ENCODE measurements around the gene FAM83F.

FAM83F gene

DNA sequence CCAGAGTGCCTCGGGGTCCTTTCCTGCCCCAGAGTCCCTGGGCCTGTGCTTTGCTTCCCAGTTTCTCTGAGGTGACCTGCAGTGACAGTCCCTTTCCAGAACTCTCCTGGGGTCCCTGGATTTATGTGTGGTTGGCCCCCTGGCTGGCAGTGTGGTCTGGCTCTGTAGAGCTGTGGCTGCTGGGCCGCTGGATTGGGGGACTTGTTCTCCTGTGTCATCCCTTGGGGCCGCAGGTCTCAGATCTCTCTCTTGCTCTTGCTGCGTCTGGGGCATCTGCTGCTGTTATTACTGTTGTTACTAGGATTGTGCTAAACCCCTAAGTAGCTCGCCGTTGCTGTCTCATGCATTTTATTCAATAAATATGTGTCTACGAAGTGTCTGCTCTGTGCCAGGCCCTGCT, 31.9 kb downstream of the FAM83F start:
- H3K27ac Mint-ChIP-seq, result no peak overlapping the region
- H3K27me3 Mint-ChIP-seq (ENCODE audit: low read depth, poor library complexity), result peaks cover 3% of the 10 kb centered on the region
- no peaks in the 10 kb centered on the region for H3K36me3 Mint-ChIP-seq (ENCODE audit: low read depth)
- H3K4me1 Mint-ChIP-seq, result peaks cover 46% of the 10 kb centered on the region
- no peaks in the 10 kb centered on the region for H3K9me3 Mint-ChIP-seq
- TF ChIP-seq CTCF (IDR thresholded peaks at IDR 0.05), result no peak
- H3K4me3 Mint-ChIP-seq, result no peak overlapping the region
- no peak for DNase-seq

DNA sequence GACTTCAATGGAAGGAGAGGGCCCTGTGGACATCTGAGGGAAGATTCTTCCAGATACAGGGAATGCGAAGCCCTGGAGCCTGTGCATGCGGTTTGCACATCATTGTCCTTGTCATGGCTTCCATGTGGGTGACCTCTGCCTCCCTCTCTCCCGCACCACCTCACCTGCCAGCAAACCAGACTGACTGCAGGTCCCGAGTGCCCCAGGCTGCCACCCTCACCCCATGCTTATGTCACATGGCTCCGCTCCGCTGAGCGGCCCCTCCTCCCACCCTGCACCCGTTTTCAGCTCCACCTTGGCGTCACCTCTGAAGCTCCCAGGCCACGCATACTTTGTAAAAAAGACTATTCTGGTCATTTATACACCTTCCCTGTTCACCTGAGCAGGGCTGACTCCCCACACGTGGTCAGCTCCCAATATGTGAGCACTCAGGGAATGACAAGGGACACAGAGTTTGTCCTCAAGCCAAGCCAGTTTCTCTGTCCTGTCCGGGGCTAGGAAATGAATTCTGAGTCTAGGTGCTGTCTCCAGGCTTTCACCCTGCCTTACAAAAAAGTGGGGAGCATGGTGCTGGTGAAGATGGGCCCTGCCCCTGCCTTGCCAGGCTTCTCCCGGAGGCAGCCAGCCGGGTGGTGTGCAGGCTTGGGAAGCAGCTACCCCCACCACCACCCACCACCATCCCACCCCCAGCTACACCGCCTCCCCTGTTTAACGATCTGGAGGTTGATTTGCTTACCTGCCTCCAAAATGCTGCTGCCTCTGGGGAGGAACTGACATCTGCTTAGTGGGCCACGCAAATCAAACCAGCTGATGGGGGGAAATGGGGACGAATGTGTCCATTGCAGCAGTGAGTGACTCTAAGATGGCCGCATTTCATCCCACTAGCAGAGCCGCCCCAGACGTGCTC, 32.7 kb downstream of the FAM83F start:
- Mint-ChIP-seq H3K9me3 (no peaks in the 10 kb centered on the region), H3K4me3 (no peak overlapping the region), H3K4me1 (peaks cover 48% of the 10 kb centered on the region), H3K36me3 (ENCODE audit: low read depth) (no peaks in the 10 kb centered on the region), H3K27ac (no peak overlapping the region), H3K27me3 (ENCODE audit: low read depth, poor library complexity) (peaks cover 3% of the 10 kb centered on the region)
- DNase-seq, result no peak
- no peak for TF ChIP-seq CTCF (IDR thresholded peaks at IDR 0.05)

GRCh38 chr22:40028098-40028425, 33.3 kb downstream of the FAM83F start:
- H3K4me1 Mint-ChIP-seq, result peaks cover 48% of the 10 kb centered on the region
- no peaks in the 10 kb centered on the region for H3K36me3 Mint-ChIP-seq (ENCODE audit: low read depth)
- peaks cover 3% of the 10 kb centered on the region for H3K27me3 Mint-ChIP-seq (ENCODE audit: low read depth, poor library complexity)
- H3K4me3 Mint-ChIP-seq, result no peak overlapping the region
- no peaks in the 10 kb centered on the region for H3K9me3 Mint-ChIP-seq
- H3K27ac Mint-ChIP-seq, result no peak overlapping the region
- DNase-seq, result no peak
- TF ChIP-seq CTCF (IDR thresholded peaks at IDR 0.05), result no peak

DNA sequence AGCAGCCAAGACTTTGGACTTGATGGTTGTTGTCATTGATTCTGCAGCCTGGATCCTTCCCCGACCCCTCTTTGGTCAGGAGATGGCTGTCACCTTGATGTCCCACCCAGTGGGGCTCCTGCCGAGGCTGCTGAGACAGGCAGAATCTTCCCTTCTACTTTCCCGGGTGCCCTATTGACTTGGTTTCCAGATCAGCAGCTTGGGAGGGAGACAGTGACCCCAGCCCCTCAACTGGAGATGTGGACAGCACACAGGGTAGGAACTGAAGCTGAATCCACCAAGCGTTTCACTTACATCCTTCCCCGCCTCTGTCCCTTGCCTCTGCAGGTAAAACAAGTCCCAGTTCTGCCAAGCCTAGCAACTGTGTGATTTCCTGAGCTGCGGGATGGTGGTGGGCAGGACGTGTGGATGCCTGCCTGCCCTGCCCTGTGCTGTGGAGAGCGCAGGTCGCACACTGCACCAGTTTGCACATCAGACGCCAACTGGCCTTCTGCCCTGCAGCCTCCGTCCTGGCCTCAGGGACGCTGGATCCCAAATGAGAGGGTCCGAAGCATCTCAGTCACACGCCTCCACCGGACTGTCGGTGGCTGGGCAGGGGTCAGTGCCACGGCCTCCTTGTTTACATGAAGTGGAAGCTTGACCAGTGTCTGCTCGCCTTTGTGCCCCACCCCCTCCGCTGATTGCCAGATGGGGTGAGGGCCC, 34.6 kb downstream of the FAM83F start:
- Mint-ChIP-seq H3K36me3 (ENCODE audit: low read depth) (no peaks in the 10 kb centered on the region), H3K27ac (no peak overlapping the region), H3K4me1 (peaks cover 53% of the 10 kb centered on the region), H3K9me3 (no peaks in the 10 kb centered on the region), H3K27me3 (ENCODE audit: low read depth, poor library complexity) (no peaks in the 10 kb centered on the region), H3K4me3 (no peak overlapping the region)
- no peak for DNase-seq
- no peak for TF ChIP-seq CTCF (IDR thresholded peaks at IDR 0.05)

- H3K27me3 Mint-ChIP-seq (ENCODE audit: low read depth, poor library complexity), result no peaks in the 10 kb centered on the region
- H3K27ac Mint-ChIP-seq, result no peak overlapping the region
- no peak for TF ChIP-seq CTCF (IDR thresholded peaks at IDR 0.05)
- H3K4me1 Mint-ChIP-seq, result peaks cover 52% of the 10 kb centered on the region
- no peaks in the 10 kb centered on the region for H3K36me3 Mint-ChIP-seq (ENCODE audit: low read depth)
- no peaks in the 10 kb centered on the region for H3K9me3 Mint-ChIP-seq
- no peak for DNase-seq
- H3K4me3 Mint-ChIP-seq, result no peak overlapping the region
Observed at GRCh38 chr22:40030026-40030757, 35.4 kb downstream of the FAM83F start.

All from nephron progenitor cell (in vitro differentiated cells).